OCI-LY3 (cell line): Measurements from ENCODE around the gene HIF1AN.

Source experiments
- EZH2phosphoT487 ChIP-seq: fragments of 200-600 bp; shearing (Covaris generic); IDR thresholded peaks from 2 replicates; pipeline ENCODE4 v1.6.1; 2018; ENCODE audit warnings: antibody characterized with exemption, mixed run types, low read depth
- TF ChIP-seq, protein P1 (sequence below): fragments of 200-600, 300-600 bp; sonication (generic); IDR thresholded peaks from 2 replicates; pipeline ENCODE4 v1.5.1; 2014; ENCODE audit warnings: antibody characterized with exemption, low read length, low read depth

DNA sequence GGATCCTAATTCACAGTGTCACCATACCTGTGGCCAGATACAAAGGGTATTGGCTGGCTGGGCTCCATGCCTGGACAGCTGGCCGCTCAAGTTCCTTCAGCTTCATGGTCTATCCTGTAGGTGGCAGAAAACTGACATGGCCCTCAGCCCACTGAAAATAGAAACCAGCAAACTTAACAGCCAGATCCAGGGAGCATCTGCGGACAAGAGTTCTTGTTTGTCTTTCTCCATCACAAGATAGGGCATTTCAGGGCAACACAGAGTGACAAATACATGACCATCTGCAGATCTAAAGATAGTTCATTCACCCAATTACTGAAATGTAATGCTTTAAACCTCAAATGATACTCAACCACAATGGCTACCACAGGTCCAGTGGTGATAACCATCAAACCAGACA lies 18.9 kb upstream of the HIF1AN start:
- TF ChIP-seq, protein P1, sequence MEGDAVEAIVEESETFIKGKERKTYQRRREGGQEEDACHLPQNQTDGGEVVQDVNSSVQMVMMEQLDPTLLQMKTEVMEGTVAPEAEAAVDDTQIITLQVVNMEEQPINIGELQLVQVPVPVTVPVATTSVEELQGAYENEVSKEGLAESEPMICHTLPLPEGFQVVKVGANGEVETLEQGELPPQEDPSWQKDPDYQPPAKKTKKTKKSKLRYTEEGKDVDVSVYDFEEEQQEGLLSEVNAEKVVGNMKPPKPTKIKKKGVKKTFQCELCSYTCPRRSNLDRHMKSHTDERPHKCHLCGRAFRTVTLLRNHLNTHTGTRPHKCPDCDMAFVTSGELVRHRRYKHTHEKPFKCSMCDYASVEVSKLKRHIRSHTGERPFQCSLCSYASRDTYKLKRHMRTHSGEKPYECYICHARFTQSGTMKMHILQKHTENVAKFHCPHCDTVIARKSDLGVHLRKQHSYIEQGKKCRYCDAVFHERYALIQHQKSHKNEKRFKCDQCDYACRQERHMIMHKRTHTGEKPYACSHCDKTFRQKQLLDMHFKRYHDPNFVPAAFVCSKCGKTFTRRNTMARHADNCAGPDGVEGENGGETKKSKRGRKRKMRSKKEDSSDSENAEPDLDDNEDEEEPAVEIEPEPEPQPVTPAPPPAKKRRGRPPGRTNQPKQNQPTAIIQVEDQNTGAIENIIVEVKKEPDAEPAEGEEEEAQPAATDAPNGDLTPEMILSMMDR: peak; percentile 16; the same call in 1 of the 2 replicates
- no peak for TF ChIP-seq EZH2phosphoT487
